SK-N-SH (cell line): ENCODE measurements around the gene GGA3. TPM values are rescaled to one million over a fixed set of nuclear protein-coding genes. Genes with fewer than 3 reads are reported as not detected.

ENCODE experiments used
- CHD2 ChIP-seq: fragments of 150-350 bp; IDR thresholded peaks from 2 replicates; pipeline ENCODE4 v1.6.1; 2018; ENCODE audit warnings: low read length; ENCODE audit not compliant: partially characterized antibody
- CTCF ChIP-seq: fragments of 200-600 bp; sonication (generic); IDR thresholded peaks from 2 replicates; pipeline ENCODE4 v1.6.1; 2017; ENCODE audit warnings: antibody characterized with exemption, mild to moderate bottlenecking, moderate library complexity
- EP300 ChIP-seq, 2 experiments: IDR thresholded peaks; 2 replicates each; pipeline versions ENCODE4 v1.4.0 to v1.6.1; 2012; ENCODE audit warnings: borderline replicate concordance in 1 of 2, low read depth in 1 of 2, low read length in 1 of 2
- FOSL2 ChIP-seq: IDR thresholded peaks from 2 replicates; pipeline ENCODE4 v1.4.0; 2012; ENCODE audit warnings: low read depth, mild to moderate bottlenecking, moderate library complexity, borderline replicate concordance
- FOXM1 ChIP-seq: IDR thresholded peaks from 2 replicates; pipeline ENCODE4 v1.4.0; 2012; ENCODE audit warnings: low read depth, mild to moderate bottlenecking
- GATA2 ChIP-seq: sonication (generic); formaldehyde crosslinking; IDR thresholded peaks from 2 replicates; pipeline ENCODE4 v1.5.0; 2020; ENCODE audit warnings: mild to moderate bottlenecking, missing genetic modification reagents
- MAX ChIP-seq: IDR thresholded peaks from 2 replicates; pipeline ENCODE4 v1.4.0; 2012; ENCODE audit warnings: low read depth
- MXI1 ChIP-seq: IDR thresholded peaks from 2 replicates; pipeline ENCODE4 v1.6.1; 2012; ENCODE audit warnings: mild to moderate bottlenecking, low read depth, low read length, improper control_type of control experiment
- PBX3 ChIP-seq: IDR thresholded peaks from 2 replicates; pipeline ENCODE4; 2012
- POLR2AphosphoS5 ChIP-seq: IDR thresholded peaks from 2 replicates; pipeline ENCODE4 v1.6.1; 2012; ENCODE audit warnings: low read depth, low read length
- RXRA ChIP-seq: IDR thresholded peaks from 2 replicates; pipeline ENCODE4 v1.4.0; 2012; ENCODE audit warnings: low read depth, mild to moderate bottlenecking, borderline replicate concordance
- SIN3A ChIP-seq: IDR thresholded peaks from 2 replicates; pipeline ENCODE4 v1.6.1; 2012; ENCODE audit warnings: low read depth, mild to moderate bottlenecking, low read length, moderate library complexity, borderline replicate concordance
- USF1 ChIP-seq: IDR thresholded peaks from 2 replicates; pipeline ENCODE4 v1.4.0; 2012; ENCODE audit warnings: low read depth, borderline replicate concordance
- YY1 ChIP-seq: IDR thresholded peaks from 2 replicates; pipeline ENCODE4 v1.4.0; 2012; ENCODE audit warnings: low read depth, mild to moderate bottlenecking
- ZBTB33 ChIP-seq: IDR thresholded peaks from 2 replicates; pipeline ENCODE4 v1.4.0; 2012; ENCODE audit warnings: low read depth, borderline replicate concordance
- polyA plus RNA-seq, 3 experiments: library from polyadenylated mRNA; depleted of rRNA; stranded (reverse); fragments of >200 nt; gene quantifications; 2 replicates each; pipeline ENCODE4 v1.2.3, GENCODE V29; 2012

The GGA3 gene
- polyA plus RNA-seq, 1 of the 3 experiments (the other 2 are of a cell fraction) = 42.5 TPM

- TF ChIP-seq PBX3 = no peak
- TF ChIP-seq RXRA = no peak
- TF ChIP-seq ZBTB33 = no peak
- TF ChIP-seq EP300 (IDR thresholded peaks at IDR 0.05; ENCODE audit: borderline replicate concordance in 1 of 2, low read depth in 1 of 2, low read length in 1 of 2) = no peak
- TF ChIP-seq CTCF = no peak
- TF ChIP-seq YY1 = no peak
- TF ChIP-seq SIN3A = no peak
- no peak for TF ChIP-seq MAX
- TF ChIP-seq FOSL2 = no peak
- TF ChIP-seq POLR2AphosphoS5 = no peak
- peak; percentile 86 for TF ChIP-seq GATA2 (CRISPR knock-in tag)
- no peak for TF ChIP-seq FOXM1
- TF ChIP-seq USF1 = no peak
- TF ChIP-seq MXI1 = peak; percentile 74; the same call in 1 of the 2 replicates
- peak; percentile 15 for TF ChIP-seq CHD2
Measured at GRCh38 chr17:75272848-75273184, 11.4 kb upstream of the GGA3 start (continued).
